Loucy (cell line): ENCODE data around the gene SP140.

ENCODE experiments used
- H2AFZ ChIP-seq: fragments of 200-600 bp; sonication (generic); 2 replicates; pipeline ENCODE4 v1.6.0; 2016; ENCODE audit warnings: antibody characterized with exemption, mild to moderate bottlenecking, low read length, moderate library complexity
- H3F3A ChIP-seq: fragments of 200-600 bp; 2 replicates; pipeline ENCODE4 v1.6.0; 2016; ENCODE audit warnings: antibody characterized with exemption, low read depth, mild to moderate bottlenecking
- H3K27me3 ChIP-seq: fragments of 200-600 bp; sonication (generic); 2 replicates; pipeline ENCODE4 v1.6.1; 2014; ENCODE audit warnings: low read length, mild to moderate bottlenecking; ENCODE audit not compliant: insufficient read depth, poor library complexity, severe bottlenecking
- H3K36me3 ChIP-seq: fragments of 200-600 bp; sonication (generic); 2 replicates; pipeline ENCODE4 v1.6.1; 2016; ENCODE audit warnings: low read length; ENCODE audit not compliant: insufficient read depth
- H3K4me1 ChIP-seq: fragments of 200-600 bp; sonication (generic); 2 replicates; pipeline ENCODE4 v1.5.1; 2014; ENCODE audit warnings: low read length, mild to moderate bottlenecking; ENCODE audit not compliant: insufficient read depth, poor library complexity, severe bottlenecking
- H3K4me2 ChIP-seq: fragments of 200-600 bp; sonication (generic); 2 replicates; pipeline ENCODE4 v1.6.0; 2014; ENCODE audit warnings: antibody characterized with exemption, low read length, low read depth, mild to moderate bottlenecking; ENCODE audit not compliant: poor library complexity, severe bottlenecking
- H3K4me3 ChIP-seq: fragments of 200-600 bp; sonication (generic); 2 replicates; pipeline ENCODE4 v1.5.1; 2014; ENCODE audit warnings: low read length, mild to moderate bottlenecking, mixed read lengths; ENCODE audit not compliant: poor library complexity, severe bottlenecking
- H3K79me2 ChIP-seq: fragments of 200-600 bp; sonication (generic); 2 replicates; pipeline ENCODE4 v1.6.1; 2014; ENCODE audit warnings: low read length; ENCODE audit not compliant: insufficient read depth
- H3K9ac ChIP-seq: fragments of 200-600 bp; sonication (generic); 2 replicates; pipeline ENCODE4 v1.6.0; 2014; ENCODE audit warnings: mild to moderate bottlenecking, low read depth, low read length, moderate library complexity; ENCODE audit not compliant: poor library complexity, severe bottlenecking
- H3K9me2 ChIP-seq: fragments of 200-600 bp; sonication (generic); replicated peaks from 2 replicates; pipeline ENCODE4 v1.6.1; 2016; ENCODE audit warnings: low read depth, low read length, mixed read lengths
- H3K9me3 ChIP-seq: fragments of 200-600 bp; sonication (generic); 2 replicates; pipeline ENCODE4 v1.6.1; 2014; ENCODE audit warnings: mild to moderate bottlenecking, antibody characterized with exemption, low read length, low read depth; ENCODE audit not compliant: insufficient read depth
- H4K20me1 ChIP-seq: fragments of 200-600 bp; sonication (generic); 2 replicates; pipeline ENCODE4 v1.6.0; 2014; ENCODE audit warnings: antibody characterized with exemption, low read length, mild to moderate bottlenecking; ENCODE audit not compliant: insufficient read depth, poor library complexity, severe bottlenecking
- CTCF ChIP-seq: fragments of 200-600 bp; sonication (generic); conservative IDR thresholded peaks from 2 replicates; pipeline ENCODE4 v1.5.1; 2014; ENCODE audit warnings: mild to moderate bottlenecking, antibody characterized with exemption, low read length
- EZH2phosphoT487 ChIP-seq: fragments of 200-600 bp; IDR thresholded peaks from 2 replicates; pipeline ENCODE4 v1.6.1; 2018; ENCODE audit warnings: antibody characterized with exemption, mild to moderate bottlenecking, moderate library complexity, borderline replicate concordance

SP140 gene

DNA sequence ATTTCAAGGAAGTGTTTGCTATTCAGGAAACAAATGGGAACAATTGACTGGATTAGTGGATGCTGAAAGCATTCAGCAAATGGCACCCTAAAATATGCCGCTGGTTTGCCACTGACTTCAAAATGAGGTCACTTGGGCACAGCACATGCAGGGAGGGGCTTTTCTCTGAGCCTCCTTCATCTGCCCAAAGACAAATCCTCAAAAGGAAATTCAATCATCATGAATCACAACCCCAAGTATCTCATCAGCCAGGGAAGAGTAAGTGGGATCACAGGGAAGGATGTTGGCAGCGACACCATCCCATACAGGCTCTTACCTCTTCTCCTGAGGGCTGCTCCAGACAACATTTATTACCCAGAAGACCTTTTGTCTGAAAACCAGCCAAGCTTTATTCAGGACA, 87.1 kb downstream of the SP140 start:
- H3K9me3 ChIP-seq: no peaks in the 10 kb centered on the region
- no peaks in the 10 kb centered on the region for H3F3A ChIP-seq
- H3K9me2 ChIP-seq: no peaks in the 10 kb centered on the region
- H4K20me1 ChIP-seq: no peaks in the 10 kb centered on the region
- no peak overlapping the region for H2AFZ ChIP-seq
- no peaks in the 10 kb centered on the region for H3K27me3 ChIP-seq
- TF ChIP-seq CTCF (no peak), EZH2phosphoT487 (no peak)
- H3K9ac ChIP-seq: no peak overlapping the region
- H3K4me1 ChIP-seq: peaks cover 12% of the 10 kb centered on the region
- H3K36me3 ChIP-seq: no peaks in the 10 kb centered on the region
- H3K4me2 ChIP-seq: no peak overlapping the region
- H3K79me2 ChIP-seq: no peaks in the 10 kb centered on the region
- no peak overlapping the region for H3K4me3 ChIP-seq

DNA sequence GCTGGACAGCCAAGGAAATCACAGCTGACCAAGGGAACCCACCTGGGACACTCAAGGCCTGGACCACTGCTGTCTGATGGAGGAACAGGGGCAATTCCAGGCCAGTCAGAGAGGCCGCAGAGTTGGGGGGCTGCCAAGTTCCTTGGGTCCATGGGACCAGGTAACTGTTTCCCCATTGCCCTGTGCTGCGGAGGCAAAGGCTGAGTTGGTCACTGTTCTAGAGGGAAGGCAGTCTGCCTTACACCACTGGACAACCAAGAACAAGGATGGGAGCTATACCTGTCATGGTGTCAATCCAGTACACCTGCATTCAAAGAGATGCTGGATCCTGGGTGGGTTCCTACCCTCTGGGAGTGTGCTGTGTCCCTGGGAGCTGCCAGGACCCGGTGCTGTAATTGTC, 91.8 kb downstream of the SP140 start:
- Histone ChIP-seq H3K9me3 (no peaks in the 10 kb centered on the region), H3K36me3 (no peaks in the 10 kb centered on the region), H3K4me3 (no peak overlapping the region), H3K4me2 (no peak overlapping the region), H3K4me1 (peaks cover 36% of the 10 kb centered on the region), H3K27me3 (no peaks in the 10 kb centered on the region), H4K20me1 (no peaks in the 10 kb centered on the region), H3K79me2 (no peaks in the 10 kb centered on the region), H3K9ac (peak overlapping the region; percentile 71), H2AFZ (no peak overlapping the region), H3F3A (peaks cover 6% of the 10 kb centered on the region; the same call in 1 of the 2 replicates), H3K9me2 (no peaks in the 10 kb centered on the region)
- TF ChIP-seq EZH2phosphoT487 (no peak), CTCF (no peak)

DNA sequence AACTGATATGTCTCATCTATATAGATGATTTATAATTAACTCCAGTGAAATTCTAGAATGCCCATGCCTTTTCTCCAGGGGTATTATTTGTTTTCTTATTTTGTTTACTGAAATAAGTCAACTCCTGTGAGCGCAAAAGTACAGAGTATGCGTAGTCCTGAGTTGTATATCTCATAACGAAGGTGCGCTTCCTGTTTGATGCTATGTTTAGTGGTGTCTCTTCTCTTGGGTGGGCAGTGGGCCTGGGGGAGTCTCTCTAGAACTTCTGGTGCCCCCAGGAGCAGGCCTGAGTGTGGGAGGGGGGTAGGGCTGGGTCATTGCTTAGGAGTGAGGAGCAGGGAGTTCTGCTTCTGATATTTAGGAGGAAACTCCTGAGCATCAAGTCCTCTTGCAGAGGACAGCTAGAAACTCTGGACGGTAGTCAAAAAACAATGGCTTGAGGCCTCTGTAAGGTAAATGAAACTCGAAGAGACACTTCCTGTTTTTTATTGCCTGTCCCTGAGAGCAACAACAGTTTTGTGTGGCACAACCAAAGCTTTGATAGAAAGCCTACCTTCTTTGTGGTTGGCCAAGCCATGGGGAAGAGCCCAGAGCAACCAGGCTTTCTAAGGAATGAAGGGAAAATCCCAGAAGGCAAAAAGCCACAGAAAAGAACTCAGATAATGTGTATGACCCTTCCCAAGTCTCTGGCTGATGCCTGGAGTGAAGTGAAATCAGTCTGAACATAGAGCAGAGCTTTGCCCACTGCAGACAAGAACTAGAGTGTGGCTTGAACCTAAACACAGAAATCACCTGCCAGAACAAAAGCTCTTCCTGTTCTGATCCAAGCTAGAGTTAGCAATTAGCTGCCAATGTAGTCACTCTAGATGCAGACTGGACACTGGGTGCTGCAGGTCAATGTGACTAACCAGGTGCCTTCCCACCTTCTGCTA, 92.9 kb downstream of the SP140 start:
- H3K4me1 ChIP-seq: peaks cover 36% of the 10 kb centered on the region
- H3K9ac ChIP-seq: peak overlapping the region; percentile 71
- H3K27me3 ChIP-seq: no peaks in the 10 kb centered on the region
- H3K36me3 ChIP-seq: no peaks in the 10 kb centered on the region
- H3K4me3 ChIP-seq: peak overlapping the region; percentile 68
- peaks cover 6% of the 10 kb centered on the region; the same call in 1 of the 2 replicates for H3F3A ChIP-seq
- peak overlapping the region; percentile 88 for H3K4me2 ChIP-seq
- H3K79me2 ChIP-seq: no peaks in the 10 kb centered on the region
- H3K9me3 ChIP-seq: no peaks in the 10 kb centered on the region
- H3K9me2 ChIP-seq: no peaks in the 10 kb centered on the region
- no peaks in the 10 kb centered on the region for H4K20me1 ChIP-seq
- H2AFZ ChIP-seq: peak overlapping the region; percentile 34; the same call in 1 of the 2 replicates
- no peak for TF ChIP-seq EZH2phosphoT487
- TF ChIP-seq CTCF: no peak
